ENCODE results near the gene OR5B17.

DNA sequence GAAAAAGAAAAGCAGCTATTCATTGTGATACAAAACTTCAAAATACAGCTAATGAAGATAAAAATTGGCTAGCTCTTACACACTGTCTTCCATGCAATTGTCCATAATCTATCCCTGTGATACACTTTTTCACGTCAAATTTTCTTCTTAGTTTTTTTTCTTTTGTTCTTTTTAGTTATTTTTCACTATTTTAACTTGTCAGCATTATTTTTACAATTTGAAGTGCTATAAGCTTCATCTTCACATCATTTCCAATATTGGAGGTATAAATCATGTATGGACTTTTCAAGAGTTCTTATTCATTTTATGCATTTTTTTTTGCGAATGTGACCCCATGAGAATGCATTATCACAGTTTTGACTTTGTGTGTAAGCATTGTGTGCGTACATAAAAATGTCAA lies 4.1 kb downstream of the OR5B17 start:
- TF ChIP-seq, protein P1, sequence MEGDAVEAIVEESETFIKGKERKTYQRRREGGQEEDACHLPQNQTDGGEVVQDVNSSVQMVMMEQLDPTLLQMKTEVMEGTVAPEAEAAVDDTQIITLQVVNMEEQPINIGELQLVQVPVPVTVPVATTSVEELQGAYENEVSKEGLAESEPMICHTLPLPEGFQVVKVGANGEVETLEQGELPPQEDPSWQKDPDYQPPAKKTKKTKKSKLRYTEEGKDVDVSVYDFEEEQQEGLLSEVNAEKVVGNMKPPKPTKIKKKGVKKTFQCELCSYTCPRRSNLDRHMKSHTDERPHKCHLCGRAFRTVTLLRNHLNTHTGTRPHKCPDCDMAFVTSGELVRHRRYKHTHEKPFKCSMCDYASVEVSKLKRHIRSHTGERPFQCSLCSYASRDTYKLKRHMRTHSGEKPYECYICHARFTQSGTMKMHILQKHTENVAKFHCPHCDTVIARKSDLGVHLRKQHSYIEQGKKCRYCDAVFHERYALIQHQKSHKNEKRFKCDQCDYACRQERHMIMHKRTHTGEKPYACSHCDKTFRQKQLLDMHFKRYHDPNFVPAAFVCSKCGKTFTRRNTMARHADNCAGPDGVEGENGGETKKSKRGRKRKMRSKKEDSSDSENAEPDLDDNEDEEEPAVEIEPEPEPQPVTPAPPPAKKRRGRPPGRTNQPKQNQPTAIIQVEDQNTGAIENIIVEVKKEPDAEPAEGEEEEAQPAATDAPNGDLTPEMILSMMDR (IDR thresholded peaks at IDR 0.05; ENCODE audit: low read depth, low read length) = no peak
- no peak for TF ChIP-seq POLR2A (IDR thresholded peaks at IDR 0.05; ENCODE audit: extremely low read depth, insufficient read length)
- no peak for TF ChIP-seq MYC (IDR thresholded peaks at IDR 0.05; ENCODE audit: low read depth, low read length)
- TF ChIP-seq, protein P2, sequence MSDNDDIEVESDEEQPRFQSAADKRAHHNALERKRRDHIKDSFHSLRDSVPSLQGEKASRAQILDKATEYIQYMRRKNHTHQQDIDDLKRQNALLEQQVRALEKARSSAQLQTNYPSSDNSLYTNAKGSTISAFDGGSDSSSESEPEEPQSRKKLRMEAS (IDR thresholded peaks at IDR 0.05; ENCODE audit: low read depth, low read length) = no peak

Measured in NB4 (cell line).